ENCODE measurements around the gene USP30. TPM values are rescaled to one million over a fixed set of nuclear protein-coding genes. Genes with fewer than 3 reads are reported as not detected.

USP30 gene
- total RNA-seq, 1 experiment from 2014 or later = 8.7 TPM

- Histone ChIP-seq H3K36me3 (replicated peaks; ENCODE audit: control insufficient read depth, insufficient read depth, low read length) (peaks cover 26% of the 10 kb centered on the region), H3K4me3 (ENCODE audit: insufficient read depth, low read depth, low read length) (peak overlapping the region; percentile 66), H3K27me3 (ENCODE audit: control insufficient read depth, insufficient read depth, low read length) (no peaks in the 10 kb centered on the region)
- no peak for DNase-seq
Observed at GRCh38 chr12:109098183-109098604, 45.8 kb downstream of the USP30 start.

- no peaks in the 10 kb centered on the region for H3K27me3 ChIP-seq (ENCODE audit: control insufficient read depth, insufficient read depth, low read length)
- H3K36me3 ChIP-seq (replicated peaks; ENCODE audit: control insufficient read depth, insufficient read depth, low read length) = peaks cover 28% of the 10 kb centered on the region
- peak; percentile 24 for DNase-seq
- peak overlapping the region; percentile 66 for H3K4me3 ChIP-seq (ENCODE audit: insufficient read depth, low read depth, low read length)
Observed at GRCh38 chr12:109098651-109099050, 46.3 kb downstream of the USP30 start.

GRCh38 chr12:109099431-109100020 lies 47.1 kb downstream of the USP30 start:
- Histone ChIP-seq H3K36me3 (replicated peaks; ENCODE audit: control insufficient read depth, insufficient read depth, low read length) (peaks cover 34% of the 10 kb centered on the region), H3K27me3 (ENCODE audit: control insufficient read depth, insufficient read depth, low read length) (no peaks in the 10 kb centered on the region), H3K4me3 (ENCODE audit: insufficient read depth, low read depth, low read length) (no peak overlapping the region)
- no peak for DNase-seq

- H3K36me3 ChIP-seq (replicated peaks; ENCODE audit: control insufficient read depth, insufficient read depth, low read length) = peaks cover 44% of the 10 kb centered on the region
- no peaks in the 10 kb centered on the region for H3K27me3 ChIP-seq (ENCODE audit: control insufficient read depth, insufficient read depth, low read length)
Observed at GRCh38 chr12:109100741-109101140, 48.4 kb downstream of the USP30 start.

GRCh38 chr12:109102491-109102890 lies 50.1 kb downstream of the USP30 start:
- Histone ChIP-seq H3K27me3 (ENCODE audit: control insufficient read depth, insufficient read depth, low read length) (no peaks in the 10 kb centered on the region), H3K4me3 (ENCODE audit: insufficient read depth, low read depth, low read length) (no peak overlapping the region), H3K36me3 (replicated peaks; ENCODE audit: control insufficient read depth, insufficient read depth, low read length) (peaks cover 51% of the 10 kb centered on the region)
- no peak for DNase-seq

More at GRCh38 chr12:109100741-109101140, 48.4 kb downstream of the USP30 start:
- no peak for DNase-seq
- H3K4me3 ChIP-seq (ENCODE audit: insufficient read depth, low read depth, low read length) = no peak overlapping the region

GRCh38 chr12:109105176-109105575 lies 52.8 kb downstream of the USP30 start:
- Histone ChIP-seq H3K4me3 (ENCODE audit: insufficient read depth, low read depth, low read length) (no peak overlapping the region), H3K36me3 (replicated peaks; ENCODE audit: control insufficient read depth, insufficient read depth, low read length) (peaks cover 46% of the 10 kb centered on the region), H3K27me3 (ENCODE audit: control insufficient read depth, insufficient read depth, low read length) (no peaks in the 10 kb centered on the region)
- no peak for DNase-seq

- Histone ChIP-seq H3K27me3 (ENCODE audit: control insufficient read depth, insufficient read depth, low read length) (no peaks in the 10 kb centered on the region), H3K4me3 (ENCODE audit: insufficient read depth, low read depth, low read length) (no peak overlapping the region), H3K36me3 (replicated peaks; ENCODE audit: control insufficient read depth, insufficient read depth, low read length) (peaks cover 19% of the 10 kb centered on the region)
- no peak for DNase-seq
Observed at GRCh38 chr12:109109746-109110350, 57.5 kb downstream of the USP30 start.

- H3K4me3 ChIP-seq (ENCODE audit: insufficient read depth, low read depth, low read length) = peak overlapping the region; percentile 55
- peak; percentile 92 for DNase-seq
- peaks cover 8% of the 10 kb centered on the region for H3K36me3 ChIP-seq (replicated peaks; ENCODE audit: control insufficient read depth, insufficient read depth, low read length)
- H3K27me3 ChIP-seq (ENCODE audit: control insufficient read depth, insufficient read depth, low read length) = no peaks in the 10 kb centered on the region
Observed at GRCh38 chr12:109110988-109111495, 58.7 kb downstream of the USP30 start.

GRCh38 chr12:109112720-109113465 lies 60.5 kb downstream of the USP30 start:
- H3K27me3 ChIP-seq (ENCODE audit: control insufficient read depth, insufficient read depth, low read length) = no peaks in the 10 kb centered on the region
- no peak for DNase-seq

GRCh38 chr12:109113661-109114321 lies 61.4 kb downstream of the USP30 start:
- H3K27me3 ChIP-seq (ENCODE audit: control insufficient read depth, insufficient read depth, low read length) = no peaks in the 10 kb centered on the region
- 0 out of 2 replicates have a peak, but pooled peaks cover 2% of the 10 kb centered on the region for H3K36me3 ChIP-seq (replicated peaks; ENCODE audit: control insufficient read depth, insufficient read depth, low read length)
- H3K4me3 ChIP-seq (ENCODE audit: insufficient read depth, low read depth, low read length) = no peak overlapping the region
- DNase-seq = no peak

More at GRCh38 chr12:109112720-109113465, 60.5 kb downstream of the USP30 start:
- Histone ChIP-seq H3K36me3 (replicated peaks; ENCODE audit: control insufficient read depth, insufficient read depth, low read length) (peaks cover 4% of the 10 kb centered on the region; the same call in 1 of the 2 replicates), H3K4me3 (ENCODE audit: insufficient read depth, low read depth, low read length) (no peak overlapping the region)

GRCh38 chr12:109114644-109115043 lies 62.3 kb downstream of the USP30 start:
- no peak for DNase-seq
- H3K36me3 ChIP-seq (replicated peaks; ENCODE audit: control insufficient read depth, insufficient read depth, low read length) = no peaks in the 10 kb centered on the region
- no peak overlapping the region for H3K4me3 ChIP-seq (ENCODE audit: insufficient read depth, low read depth, low read length)
- no peaks in the 10 kb centered on the region for H3K27me3 ChIP-seq (ENCODE audit: control insufficient read depth, insufficient read depth, low read length)

GRCh38 chr12:109115404-109115757 lies 63.0 kb downstream of the USP30 start:
- H3K4me3 ChIP-seq (ENCODE audit: insufficient read depth, low read depth, low read length) = no peak overlapping the region
- no peaks in the 10 kb centered on the region for H3K27me3 ChIP-seq (ENCODE audit: control insufficient read depth, insufficient read depth, low read length)
- DNase-seq = no peak
- H3K36me3 ChIP-seq (replicated peaks; ENCODE audit: control insufficient read depth, insufficient read depth, low read length) = no peaks in the 10 kb centered on the region

- Histone ChIP-seq H3K36me3 (replicated peaks; ENCODE audit: control insufficient read depth, insufficient read depth, low read length) (no peaks in the 10 kb centered on the region), H3K4me3 (ENCODE audit: insufficient read depth, low read depth, low read length) (no peak within 1 kb of the TSS), H3K27me3 (ENCODE audit: control insufficient read depth, insufficient read depth, low read length) (no peaks in the 10 kb centered on the region)
- DNase-seq = no peak
Observed at GRCh38 chr12:109115758-109116610, 63.6 kb downstream of the USP30 start, which contains the start of gene ACACB. TSS of gene ACACB (plus strand) at chr12:109116587. CDS start at chr12:109139406, 22,819 bp downstream.

GRCh38 chr12:109116611-109116949 lies 64.2 kb downstream of the USP30 start:
- DNase-seq = no peak
- Histone ChIP-seq H3K27me3 (ENCODE audit: control insufficient read depth, insufficient read depth, low read length) (no peaks in the 10 kb centered on the region), H3K36me3 (replicated peaks; ENCODE audit: control insufficient read depth, insufficient read depth, low read length) (no peaks in the 10 kb centered on the region), H3K4me3 (ENCODE audit: insufficient read depth, low read depth, low read length) (no peak overlapping the region)
